A204.1 (cell line): ENCODE results near the gene CGB5.
"Not testable (repeated sequence)": the region's sequence is repeated elsewhere in the genome, so short reads cannot be mapped to it uniquely, and the experiment has no call there.

Experiments used
- FAIRE-seq: peaks from 2 replicates; lab custom pipeline; 2012; peaks lifted over from hg19 to GRCh38; lab: Jason Lieb, UNC

The CGB5 gene

DNA sequence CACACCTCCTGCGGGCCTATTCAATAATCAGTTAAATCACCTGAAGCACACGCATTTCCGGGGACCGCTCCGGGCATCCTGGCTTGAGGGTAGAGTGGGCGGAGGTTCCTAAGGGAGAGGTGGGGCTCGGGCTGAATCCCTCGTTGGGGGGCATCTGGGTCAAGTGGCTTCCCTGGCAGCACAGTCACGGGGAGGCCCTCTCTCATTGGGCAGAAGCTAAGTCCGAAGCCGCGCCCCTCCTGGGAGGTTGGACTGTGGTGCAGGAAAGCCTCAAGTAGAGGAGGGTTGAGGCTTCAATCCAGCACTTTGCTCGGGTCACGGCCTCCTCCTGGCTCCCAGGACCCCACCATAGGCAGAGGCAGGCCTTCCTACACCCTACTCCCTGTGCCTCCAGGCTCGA is at the start of gene CGB5:
TSS of gene CGB5 (plus strand) at position 301 of the 400 bp plus-strand sequence. CDS start 362 bp downstream, outside the sequence.
- FAIRE-seq, result not testable (repeated sequence)

DNA sequence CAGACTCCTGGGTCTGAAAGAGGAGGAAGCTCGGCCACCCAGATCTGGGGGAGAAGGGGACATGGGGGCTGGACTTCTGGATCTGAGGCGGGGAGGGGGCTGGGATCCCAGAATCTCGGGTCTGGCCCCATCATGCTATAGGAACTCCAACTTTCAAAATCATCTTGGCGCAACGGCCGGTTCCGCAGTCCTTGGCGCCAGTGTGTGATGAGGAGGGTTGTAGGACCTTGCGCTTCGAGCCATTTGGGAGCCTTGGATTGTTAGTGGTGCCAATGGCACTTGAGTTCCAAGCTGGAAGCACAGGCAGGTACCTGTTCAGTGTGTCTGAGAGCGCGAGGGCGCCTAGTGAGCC is 49.6 kb upstream of the CGB5 start:
- no peak for FAIRE-seq

DNA sequence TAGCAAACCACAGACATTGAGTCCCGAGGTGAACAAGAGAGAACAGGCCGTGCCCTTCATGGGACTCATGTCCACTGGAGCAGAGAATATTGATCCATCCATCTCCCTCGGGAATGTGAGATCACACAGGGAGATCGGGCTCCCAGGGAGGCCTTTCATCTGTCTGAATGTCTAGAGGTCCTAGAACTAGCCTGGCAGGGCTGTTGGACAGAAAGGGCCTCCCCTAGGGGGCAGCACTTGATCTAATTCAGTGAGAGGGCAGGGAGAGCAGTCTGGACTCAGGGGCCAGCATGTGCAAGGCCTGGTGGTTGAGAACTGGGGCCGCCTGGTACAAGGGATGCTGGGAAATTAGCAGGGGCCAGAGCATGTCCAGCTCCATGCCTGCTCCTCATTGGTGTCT is 45.7 kb upstream of the CGB5 start:
- no peak for FAIRE-seq

DNA sequence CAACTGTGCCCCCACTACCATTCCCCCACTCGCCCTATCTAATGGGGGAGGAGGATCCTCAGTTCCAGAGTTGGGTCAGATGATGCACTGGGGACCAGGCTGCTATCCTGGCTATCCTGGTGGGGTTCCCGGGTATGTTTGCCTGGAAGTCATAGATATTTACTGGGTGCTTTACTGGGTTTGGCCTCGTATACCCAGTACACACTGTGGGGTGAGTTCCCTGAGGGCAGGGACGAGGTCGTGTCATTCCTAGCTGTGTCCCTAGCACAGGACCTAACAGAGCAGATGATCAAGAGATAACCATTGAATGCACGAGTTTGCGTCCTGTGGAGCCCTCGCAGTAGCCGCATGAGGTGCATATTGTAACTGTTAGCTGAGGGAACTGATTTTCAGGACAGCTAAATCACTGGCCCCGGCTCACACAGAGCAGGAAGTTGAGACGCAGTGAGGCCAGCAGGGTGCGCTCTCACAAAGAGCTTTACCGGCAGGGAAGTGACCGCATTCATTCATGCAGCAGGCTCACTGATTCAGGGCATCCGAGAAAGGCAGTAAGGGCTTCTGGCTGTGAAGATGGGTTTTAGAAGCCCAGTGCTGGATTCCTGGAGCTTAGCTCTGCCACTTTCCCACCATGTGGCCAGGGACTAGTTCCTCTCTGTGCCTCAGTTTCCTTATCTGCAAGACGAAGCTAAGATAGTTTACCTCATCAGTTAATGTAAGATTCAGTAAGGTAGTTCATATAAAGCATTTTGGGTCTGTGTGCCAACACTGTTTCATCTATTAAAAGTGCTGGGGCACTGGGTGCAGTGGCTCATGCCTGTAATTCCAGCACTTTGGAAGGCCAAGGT is 43.9 kb upstream of the CGB5 start:
- no peak for FAIRE-seq

DNA sequence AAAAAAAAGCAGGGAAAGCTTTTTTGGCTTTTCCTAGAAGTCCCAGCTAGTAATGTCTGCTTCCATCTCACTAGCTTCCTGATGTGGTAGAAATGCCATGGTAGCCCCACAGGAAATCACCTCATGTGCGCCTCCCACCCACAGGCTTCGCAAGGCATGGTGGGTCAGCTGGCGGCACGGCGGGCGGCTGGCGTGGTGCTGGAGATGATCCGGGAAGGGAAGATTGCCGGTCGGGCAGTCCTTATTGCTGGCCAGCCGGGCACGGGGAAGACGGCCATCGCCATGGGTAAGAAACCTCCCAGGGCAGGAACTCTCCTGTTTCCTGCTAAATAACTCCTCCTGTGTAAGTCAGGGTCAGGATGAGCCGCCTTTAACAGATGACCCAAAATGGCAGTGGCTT is 39.5 kb upstream of the CGB5 start:
- FAIRE-seq, result no peak

DNA sequence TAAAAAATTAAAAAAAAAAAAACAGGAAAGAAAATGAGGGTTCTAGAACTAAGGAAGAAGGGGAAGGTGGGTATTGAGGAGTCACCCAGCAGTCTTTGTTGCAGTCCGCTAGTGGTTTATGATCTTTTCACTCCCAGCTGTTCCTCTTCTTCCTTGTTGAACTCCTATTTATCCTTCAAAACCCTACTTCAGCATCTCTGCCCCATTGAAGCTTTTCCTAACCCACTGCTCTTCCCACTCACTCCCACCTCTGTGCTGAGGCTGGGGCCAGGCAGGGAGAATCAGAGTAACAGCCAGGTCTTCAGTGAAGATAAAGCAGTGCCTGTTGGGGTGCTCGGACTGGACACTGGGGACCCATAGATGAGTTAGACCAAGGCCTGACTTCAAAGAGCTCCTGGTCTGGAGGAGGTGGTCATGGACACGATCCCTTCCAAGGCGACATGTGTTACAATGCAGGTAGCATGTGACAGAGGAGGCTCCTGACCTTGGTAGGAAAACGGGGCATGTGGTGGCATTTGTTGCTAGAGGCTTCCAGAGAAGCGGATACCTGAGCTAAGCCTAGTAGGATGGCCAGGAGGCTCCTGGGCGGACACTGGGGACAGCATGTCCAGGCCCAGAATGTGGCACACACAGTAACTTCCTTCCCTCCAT is 38.6 kb upstream of the CGB5 start:
- FAIRE-seq, result no peak

DNA sequence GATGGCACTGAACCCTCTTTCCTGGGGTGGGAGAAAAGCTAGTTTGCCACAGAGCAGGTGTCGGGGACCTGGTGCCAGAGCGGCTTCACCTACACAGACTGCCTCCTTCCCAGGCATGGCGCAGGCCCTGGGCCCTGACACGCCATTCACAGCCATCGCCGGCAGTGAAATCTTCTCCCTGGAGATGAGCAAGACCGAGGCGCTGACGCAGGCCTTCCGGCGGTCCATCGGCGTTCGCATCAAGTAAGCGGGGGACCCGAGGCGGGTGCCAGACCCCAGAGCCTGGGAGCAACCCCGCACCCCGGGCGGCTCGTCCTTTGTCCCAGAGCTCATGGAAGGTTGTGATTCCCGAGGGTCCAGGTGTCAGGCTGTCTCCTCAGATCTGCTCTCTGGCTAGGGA is 36.7 kb upstream of the CGB5 start:
- FAIRE-seq, result no peak

DNA sequence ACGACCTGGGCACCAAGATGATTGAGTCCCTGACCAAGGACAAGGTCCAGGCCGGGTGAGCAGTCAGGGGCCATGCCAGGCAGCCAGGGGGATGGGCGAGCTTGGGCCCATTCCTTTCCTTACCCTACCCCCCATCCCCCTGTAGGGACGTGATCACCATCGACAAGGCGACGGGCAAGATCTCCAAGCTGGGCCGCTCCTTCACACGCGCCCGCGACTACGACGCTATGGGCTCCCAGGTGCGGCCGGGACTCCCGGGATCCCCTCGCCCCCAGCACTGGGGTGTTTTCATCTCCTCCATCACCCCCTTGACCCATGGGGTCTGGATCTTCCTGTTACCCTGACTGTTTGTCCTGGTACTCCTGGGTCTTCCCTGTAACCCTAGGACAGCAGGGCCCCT is 33.8 kb upstream of the CGB5 start:
- no peak for FAIRE-seq

DNA sequence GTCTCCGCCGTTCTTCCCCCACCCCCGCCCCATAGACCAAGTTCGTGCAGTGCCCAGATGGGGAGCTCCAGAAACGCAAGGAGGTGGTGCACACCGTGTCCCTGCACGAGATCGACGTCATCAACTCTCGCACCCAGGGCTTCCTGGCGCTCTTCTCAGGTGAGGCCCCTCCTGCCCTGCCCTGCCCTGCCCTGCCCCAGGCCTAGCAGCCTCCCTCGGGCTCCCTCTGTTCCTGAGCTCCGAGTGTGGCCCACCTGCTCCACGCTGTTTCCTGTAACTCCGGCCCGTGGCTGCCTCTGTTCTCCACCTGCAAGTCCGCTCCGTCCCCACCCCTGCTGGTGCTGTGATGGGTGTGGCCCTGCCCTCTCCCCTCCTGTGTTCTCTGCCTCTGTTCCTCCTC is 33.2 kb upstream of the CGB5 start:
- no peak for FAIRE-seq

DNA sequence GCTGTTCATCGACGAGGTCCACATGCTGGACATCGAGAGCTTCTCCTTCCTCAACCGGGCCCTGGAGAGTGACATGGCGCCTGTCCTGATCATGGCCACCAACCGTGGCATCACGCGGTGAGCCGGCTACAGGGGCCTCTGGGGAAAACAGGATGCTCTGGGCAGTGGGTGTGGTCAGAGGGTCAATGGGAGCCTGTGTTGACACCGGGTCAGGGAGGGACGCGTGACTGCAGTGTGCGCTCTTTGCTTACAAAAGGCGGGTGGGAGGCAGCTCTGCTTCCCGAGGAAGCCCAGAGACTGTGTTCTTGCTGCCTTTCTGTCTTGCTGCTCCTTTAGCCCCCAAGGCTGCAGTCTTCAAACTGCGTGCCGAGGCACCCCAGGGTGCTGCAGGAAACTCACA is 32.5 kb upstream of the CGB5 start:
- FAIRE-seq, result no peak

DNA sequence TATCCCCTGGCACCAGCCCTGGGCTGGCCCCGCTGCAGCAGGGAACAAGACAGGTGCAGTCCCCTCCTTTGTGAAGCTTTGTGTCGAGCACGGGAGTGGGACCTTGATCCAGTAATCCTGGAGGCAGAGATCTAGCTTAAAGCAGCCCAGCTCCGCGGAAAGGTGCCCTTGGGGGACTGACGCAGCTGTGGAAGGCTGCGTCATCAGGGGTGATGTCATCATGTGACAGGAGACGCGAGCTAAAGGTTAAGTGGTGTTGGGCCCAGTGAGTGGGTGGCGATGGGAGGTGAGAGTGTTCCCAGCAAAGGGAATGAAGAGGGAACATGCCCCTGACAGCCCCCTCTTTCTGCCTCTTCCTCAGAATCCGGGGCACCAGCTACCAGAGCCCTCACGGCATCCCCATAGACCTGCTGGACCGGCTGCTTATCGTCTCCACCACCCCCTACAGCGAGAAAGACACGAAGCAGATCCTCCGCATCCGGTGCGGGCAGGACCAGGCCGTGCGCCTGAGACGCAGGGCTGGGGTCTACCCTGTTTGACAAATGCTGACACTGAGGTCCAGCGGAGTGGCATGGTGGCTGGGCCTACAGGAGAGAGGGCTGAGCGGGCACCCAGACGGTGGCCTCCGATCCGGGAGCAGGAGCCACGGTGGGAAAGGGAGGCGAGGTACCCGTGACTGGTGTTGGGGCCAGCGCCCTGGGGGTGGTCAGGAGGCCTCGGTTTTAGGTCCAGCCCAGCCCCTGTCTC is 29.4 kb upstream of the CGB5 start:
- FAIRE-seq, result no peak

DNA sequence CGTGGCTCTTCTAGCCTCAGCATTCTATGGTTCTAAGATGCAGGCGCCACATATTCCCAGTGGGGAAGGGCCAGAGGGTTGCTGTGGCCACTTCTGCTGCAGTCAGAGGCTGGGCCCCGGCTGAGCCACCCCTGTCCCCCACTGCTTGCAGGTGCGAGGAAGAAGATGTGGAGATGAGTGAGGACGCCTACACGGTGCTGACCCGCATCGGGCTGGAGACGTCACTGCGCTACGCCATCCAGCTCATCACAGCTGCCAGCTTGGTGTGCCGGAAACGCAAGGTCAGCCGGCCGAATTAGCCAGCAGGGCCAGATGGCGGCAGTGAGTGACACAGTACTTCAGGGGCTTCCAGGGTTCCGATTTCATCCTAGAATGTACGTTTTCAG is 28.8 kb upstream of the CGB5 start:
- FAIRE-seq, result no peak

DNA sequence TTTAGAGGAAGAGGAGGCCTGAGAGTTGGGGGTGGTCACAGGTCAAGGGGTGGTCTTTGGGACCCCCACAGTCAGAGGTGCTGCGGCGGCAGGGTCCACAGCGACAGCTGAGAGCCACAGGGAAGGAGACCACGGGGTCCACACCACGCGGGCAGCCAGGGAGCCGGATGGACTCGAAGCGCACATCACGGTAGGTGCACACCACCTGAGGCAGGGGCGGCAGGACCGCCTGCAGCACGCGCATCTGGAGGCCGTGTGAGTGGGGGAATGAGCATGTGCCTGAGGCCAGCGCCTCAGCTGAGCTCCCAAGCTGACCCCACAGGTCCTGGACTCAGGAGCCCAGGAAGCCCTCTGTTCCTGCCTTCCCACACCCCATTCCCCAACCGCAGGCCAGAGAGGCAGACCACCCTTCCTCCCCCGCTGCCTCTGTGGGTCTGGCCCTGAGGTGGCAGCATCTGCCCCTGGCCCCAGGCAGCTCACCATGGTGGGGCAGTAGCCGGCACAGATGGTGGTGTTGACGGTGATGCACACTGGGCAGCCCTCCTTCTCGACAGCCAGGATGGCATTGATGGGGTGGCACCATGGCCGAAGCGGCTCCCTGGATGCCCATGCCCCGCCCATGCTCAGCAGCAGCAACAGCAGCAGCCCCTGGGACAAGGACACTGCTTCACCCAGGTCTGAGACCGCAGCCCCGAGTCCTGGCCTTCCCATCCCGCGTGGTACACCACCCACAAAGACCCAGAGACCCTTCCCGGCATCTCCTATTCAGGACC is 27.4 kb upstream of the CGB5 start:
- no peak for FAIRE-seq

DNA sequence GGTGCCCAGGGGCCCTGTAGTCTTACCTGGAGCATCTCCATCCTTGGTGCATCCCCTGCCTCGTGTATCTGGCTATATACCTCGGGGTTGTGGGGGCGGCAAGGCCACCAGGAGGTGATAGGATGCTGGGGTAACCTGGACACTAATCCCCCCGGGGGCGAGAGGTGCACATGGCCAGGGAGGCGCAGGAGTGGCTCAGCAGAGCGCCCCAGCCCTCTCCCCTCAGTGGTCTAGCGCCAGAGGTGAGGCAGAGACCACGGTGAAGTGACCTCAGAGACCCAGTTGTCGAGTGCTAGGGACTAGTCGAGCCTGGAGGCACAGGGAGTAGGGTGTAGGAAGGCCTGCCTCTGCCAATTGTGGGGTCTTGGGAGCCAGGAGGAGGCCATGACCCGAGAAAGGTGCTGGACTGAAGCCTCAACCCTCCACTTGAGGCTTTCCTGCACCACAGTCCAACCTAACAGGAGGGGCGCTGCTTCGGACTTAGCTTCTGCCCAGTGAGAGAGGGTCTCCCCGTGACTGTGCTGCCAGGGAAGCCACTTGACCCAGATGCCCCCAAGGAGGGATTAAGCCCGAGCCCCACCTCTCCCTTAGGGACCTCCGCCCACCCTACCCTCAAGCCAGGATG is 26.5 kb upstream of the CGB5 start, which contains the start of gene LHB:
TSS of gene LHB (minus strand) at position 51 of the 625 bp plus-strand sequence. CDS start at position 41, 10 bp downstream.
- no peak for FAIRE-seq

DNA sequence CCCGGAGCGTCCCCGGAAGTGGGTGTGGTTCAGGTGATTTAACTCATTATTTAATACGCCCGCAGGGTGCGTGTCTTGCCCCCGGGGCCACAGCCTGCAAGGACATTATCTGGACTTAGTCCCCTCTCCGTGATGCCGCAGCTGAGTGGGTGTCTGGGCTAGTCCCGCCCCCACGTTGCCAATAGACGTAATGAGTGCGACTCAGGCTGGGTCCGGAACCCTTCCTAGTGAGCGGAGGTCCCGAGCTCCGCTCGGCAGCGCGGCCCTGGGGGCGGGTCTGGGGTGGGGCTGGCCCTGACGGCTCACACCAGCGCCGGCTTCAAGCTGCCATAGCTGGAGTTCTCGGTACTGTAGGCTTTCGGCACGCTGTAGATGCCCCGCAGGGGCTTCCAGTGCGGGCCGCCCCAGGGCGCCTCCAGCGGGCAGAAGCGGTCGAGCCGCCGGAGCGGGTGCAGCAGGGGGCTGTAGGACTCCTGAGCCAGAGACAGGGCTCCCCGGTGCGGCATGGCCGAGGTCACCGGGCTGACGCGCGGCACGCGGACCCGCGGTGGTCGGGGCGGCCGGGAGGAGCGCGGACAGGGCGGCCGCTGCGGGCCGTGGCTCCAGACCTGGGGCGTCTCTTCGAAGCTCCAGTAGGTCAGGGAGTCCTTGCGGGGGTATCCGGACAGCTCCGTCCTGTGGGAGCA is 25.8 kb upstream of the CGB5 start:
- FAIRE-seq, result no peak

DNA sequence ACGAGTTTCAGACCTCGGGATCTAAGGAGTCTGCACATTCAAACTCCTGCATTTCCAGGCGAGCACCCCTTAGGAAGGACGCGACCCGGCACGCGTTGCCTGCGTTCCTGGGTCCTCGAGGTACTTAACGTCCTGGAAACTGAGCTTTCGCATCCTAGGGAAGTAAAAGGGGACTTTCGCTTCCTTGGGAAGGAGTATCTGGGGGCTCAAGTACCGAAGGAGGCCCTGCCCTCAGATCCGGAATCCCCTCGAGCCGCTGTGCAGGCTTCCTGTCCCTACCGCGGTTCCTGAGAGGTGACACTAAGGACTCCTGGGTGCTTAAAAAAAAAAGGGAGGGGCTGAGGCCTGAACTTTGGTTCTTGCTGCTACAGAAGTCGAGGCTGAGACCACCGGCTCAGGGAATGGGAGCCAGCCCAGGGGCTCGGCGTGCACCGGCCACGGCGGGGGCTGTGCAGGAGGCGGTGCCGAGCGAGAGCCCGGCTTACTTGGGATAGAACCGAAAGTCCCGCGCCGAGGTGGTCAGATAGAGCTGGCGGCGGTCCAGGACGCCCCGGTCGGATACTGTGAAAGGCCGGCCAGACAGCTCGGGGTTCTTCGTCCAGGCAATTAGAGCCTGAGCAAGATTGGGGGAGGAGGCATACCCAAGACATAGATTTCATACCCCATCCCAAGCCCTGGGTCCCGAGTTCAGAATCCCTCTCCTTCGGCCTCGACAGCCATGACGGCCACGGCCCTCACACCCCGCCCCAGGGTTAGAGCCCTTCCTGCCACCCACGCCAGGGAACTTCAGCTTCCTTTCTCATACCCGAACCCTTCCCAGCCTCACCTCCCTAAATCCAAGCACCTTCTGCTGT is 25.0 kb upstream of the CGB5 start:
- FAIRE-seq, result not testable (repeated sequence)

DNA sequence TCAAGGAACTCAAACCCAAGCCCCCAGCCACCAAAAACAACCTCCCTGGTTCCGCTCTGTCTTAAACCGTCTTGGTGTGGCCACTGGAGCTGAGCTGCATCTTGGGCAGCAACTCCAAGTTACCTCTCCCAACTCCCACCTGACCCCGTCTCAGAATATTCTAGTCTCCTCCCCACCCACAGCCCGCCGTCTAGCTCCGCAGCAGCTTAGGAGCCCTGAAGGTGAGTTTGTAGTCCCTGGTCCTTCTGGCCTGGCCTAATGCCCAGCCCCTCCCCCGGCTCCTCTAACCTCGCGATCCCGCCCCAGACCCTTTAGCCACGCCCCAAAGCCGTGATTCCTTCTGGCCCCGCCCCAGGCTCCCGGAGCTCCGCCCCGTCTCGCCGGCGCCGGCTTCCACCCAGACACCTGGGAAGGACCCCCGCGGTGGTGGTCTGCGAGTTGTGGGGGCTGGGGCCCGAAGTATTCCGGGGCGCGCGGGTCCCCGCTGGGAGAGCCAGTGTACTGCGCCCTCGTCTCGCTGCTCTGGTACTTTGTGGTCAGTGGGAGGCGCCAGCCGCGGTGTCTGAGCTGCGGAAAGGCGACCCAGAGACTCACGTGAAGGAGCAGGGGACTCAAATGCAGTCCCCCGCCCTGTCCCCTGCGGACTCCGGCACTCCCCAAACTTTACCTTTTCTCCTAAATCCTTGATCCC is 24.3 kb upstream of the CGB5 start:
- no peak for FAIRE-seq

DNA sequence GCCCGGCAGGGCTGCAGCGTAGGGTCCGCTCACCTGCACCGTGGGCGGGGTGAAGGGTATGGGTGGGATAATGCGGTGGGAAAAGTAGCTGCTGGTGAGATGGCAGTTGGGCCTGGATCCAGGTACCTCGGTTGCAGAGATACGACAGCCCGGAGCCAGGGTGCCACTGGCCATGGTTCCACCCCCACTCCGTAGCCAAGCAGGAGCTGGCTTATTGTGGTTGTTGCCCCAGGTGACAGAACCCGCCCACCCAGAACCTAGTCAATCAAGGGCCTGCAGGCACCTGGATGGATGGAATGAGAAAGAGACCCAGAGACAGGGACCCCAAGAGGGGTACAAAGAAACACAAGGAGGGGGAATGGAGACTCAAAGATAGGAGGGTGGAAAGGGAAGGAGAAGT is 23.3 kb upstream of the CGB5 start:
- FAIRE-seq, result no peak
